ENCODE data around the gene NFIX.

NFIX gene

DNA sequence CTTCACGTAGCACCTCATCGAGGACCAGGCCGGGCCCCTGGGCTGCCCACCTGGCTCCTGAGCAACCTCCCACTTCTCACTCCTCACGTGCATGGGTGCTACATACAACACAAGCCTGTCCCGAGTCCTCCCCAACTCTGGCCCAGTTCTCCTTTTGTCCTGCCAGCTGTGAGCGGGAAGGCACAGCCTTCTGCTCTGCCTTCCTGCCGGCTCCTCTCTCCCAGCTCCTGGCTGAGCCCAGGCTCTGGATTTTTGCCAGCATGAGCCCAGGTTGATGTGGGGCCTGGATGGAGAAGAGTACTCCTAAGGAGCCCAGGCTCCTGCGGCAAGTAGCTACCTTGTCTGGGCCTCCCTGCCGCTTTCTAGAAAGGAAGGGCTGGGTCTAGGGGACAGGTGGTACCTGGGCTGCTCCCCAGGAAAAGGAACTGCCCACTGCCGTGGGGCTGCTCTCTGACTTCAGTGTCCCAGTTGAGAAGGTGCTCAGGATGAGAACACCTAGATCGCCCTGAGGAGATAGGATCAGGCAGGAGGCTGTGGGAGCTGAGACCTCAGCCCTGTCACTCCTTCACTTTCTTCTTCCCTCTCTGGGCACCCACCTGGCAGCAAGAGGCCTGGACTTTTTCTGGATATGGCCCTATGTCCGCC, 83.7 kb downstream of the NFIX start:
- DNase-seq: peak in 1 of 2 experiments; percentile 38

DNA sequence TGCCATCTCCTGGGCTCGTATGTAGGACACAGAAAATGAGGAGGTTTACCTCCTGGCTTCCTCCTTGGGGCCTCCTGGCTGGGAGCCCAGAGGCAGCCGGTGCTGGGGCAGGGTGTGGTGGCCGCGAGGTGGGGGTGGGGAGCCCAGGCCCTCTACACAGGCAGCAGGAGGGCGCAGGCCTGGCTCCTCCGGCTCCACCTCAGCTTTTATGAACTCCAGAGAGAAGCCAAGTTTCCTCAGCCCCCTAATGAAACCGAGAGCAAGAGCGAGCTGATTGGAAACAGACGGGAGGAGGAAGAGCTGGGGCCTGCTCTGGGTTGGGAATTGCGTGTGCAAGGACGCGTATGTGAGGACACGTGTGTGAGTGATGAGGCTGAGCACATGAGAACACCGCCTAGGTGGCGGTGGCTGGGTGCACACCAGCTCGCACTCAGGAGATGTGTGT, 84.3 kb downstream of the NFIX start:
- no peak for DNase-seq

DNA sequence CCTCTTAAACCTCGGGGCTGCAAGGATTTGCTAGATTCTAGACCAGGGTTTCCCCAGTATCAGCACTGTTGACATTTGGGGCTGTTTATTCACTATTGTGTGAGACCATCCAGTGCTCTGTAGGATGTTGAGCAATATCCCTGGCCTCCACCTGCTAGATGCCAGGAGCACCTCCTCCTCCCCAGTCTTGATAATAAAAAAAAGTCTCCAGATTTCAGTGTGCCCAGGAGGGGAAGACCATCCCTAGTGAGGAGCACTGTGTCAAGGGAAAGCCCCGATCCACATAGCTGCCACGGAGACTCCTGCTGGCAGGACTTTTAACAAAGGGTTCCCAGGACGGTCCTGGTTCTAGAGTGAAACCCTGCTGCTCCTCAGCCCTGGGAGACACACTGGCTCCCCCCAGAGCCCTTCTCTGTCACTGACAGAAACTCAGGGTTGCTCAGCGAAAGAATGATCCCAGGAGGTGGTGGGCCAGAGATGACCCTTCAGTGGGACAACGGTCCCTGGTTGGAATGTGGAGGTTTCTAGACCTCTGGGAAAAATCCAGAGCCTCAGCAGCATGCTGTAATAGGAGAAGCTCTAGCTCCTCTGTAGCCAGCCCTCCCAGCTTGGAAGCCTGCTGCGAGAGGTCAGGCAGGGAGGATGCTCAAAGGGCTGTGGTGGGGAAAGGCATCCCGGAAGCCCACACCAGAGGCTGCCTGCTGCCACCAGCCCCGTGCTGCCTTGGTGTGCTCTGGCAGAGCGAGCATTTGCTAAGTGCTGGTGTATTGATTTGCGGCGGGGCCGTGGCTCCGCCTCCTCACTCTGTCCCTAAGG, 87.1 kb downstream of the NFIX start:
- peak; percentile 47 to 64 for DNase-seq

DNA sequence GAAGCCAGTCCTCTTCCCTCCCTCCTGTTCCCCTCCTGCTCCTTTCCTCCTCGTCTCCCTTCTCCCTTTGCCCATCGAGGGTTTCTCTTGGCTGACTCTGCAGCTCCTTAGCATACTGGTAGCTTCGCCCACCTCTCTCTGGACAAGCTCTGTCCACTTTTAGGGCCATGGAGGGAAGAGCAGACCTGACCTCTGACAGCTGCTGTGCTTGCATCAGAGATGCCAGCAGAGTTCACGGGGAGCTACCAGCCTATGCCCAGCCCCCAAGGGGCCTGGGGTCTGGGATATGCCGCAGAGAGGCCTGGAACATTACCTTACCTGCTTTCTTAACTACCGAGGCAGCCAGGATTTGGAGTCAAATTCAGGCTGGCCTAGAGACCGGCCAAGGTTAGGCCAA, 87.7 kb downstream of the NFIX start:
- no peak for DNase-seq

DNA sequence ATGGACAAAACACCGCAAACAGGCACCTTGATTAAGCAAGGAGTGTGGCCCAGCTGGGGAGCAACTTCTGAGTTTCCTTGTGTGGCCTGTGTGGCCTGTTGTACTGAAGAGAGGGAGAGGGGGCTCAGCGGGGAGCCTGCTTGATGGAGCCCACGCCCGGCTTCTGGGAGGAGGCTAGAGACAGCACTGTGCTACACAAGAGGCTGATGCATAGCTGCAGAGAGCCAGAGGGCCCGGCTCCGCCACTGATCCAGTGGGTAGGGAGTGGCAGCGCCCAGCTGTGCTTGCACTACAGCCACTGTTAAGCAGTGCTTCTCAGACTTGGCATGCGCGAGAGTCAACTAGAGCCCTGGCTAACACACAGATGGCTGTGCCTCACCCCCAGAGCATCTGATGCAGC, 88.4 kb downstream of the NFIX start:
- no peak for DNase-seq

DNA sequence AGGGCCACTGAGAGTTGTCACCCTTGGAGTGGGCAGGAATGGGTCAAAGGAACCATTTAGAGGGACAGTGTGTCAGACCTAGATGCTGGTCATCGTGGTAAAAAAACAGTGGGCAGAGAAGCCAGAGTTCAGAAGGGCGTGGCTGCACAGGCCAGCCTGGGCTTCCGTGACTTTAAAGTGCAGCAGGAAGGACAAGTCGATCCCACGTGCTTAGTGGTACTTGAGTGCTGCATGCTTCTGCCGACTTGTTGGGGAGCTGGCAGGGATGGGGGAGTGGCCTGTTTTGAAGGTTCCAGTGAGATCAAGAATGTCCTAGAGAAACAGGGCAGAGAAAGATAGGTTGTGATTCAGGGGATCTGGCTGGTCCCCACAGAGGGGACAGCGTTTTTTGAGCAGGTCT, 90.4 kb downstream of the NFIX start:
- DNase-seq: no peak

DNA sequence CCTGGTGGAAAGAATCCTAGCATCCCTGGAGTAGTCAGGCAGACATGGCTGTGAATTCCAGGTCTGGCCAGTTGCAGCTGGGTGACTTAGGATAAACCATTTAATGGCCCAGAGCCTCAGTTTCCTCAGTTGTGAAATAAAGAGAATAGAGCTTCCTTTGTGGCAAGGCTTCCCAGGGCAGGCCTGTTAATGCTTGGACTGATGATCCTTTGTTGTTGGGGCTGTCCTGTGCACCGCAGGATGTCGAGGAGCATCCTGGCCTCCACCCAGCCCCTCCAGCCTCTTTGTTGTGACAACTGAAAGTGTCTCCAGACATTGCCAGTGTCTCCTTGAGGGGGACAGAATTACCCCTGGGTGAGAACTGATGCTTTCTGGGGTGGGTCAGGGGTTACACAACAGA, 91.1 kb downstream of the NFIX start:
- no peak for DNase-seq

DNA sequence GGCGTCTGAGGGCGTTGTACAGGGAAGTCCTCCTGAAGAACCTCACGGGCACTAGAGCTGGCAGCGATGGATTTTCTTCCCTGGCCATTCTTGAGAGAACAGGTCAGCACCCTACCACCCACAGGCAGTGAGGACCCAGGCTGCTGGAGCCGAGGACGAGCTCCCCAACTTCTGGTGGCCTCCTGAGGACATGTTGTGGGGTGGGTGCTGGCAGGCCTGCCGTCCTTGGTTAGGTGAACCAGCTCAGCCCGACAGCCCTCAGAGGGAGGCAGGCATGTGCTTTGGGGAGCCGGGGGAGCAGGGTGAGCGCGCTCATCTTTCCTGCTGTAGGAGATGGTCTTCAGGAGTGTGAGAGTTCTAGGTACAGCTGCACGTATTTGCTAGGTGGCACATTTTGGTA, 92.0 kb downstream of the NFIX start:
- DNase-seq: no peak

DNA sequence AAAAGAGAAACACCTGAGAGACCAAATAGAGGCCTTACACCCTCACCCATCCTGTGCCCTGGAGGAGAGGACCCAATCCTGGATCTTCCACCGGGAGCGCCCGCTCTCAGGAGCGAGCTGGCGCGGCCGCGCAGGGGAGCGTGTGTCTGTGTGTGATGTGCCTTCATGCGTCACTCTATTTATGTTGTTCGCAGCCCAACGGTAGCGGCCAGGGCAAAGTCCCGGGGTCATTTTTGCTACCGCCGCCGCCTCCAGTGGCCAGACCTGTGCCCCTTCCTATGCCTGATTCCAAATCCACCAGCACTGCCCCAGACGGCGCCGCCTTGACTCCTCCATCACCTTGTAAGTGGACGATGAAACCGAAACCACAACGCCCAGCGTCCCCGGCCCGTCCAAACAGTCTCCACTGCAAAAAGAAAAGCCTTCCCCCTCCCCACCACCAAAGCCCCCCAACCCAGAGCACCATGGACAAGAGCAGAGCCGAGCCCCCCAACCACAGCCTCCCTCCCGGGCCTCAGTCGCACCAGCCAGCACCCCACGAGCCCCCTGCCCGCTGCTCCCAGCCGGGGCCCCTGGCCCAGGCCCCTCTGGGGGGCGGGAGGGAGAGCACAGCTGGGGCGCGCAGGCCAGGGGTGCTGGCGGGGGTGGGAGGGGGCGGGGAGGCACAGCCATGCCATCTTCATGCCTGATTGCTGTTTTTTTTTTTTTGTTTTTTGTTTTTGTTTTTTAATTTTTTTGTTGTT, 92.7 kb downstream of the NFIX start:
- no peak for DNase-seq

DNA sequence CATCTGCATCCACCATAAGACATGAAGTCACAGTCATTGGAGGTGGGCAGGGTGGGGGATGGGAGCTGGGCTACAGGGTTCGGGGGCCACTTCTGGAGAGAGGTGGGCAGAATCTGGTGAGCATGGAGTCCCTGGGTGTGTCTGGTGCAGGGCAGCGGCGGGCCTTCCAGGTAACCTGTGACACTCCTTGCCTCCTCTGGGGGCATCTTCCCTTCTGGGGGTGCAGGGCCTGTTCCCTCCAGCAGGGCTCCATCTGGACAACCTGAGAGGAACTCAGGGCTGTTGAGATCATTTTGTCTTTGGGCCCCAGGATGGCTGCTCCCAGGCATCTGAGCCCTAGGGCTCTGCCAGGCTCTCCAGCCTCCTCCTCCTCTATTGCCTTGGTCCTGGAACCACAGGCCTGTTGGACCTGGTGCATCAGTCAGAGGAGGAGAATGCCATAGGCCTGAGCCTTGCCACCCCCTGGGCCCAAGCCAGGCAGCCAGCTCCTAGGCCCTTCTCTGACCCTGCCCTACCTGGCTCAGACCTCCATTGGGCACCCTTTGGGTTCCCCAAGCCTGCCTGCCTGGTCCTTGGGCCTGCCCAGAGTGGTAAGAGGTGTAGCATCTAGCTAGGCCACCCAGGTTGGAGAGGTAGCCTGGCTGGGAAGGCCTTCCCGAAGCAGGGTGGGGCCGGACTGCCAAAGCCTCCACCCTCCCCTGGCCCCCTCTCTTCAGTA, 94.0 kb downstream of the NFIX start:
- DNase-seq: no peak

DNA sequence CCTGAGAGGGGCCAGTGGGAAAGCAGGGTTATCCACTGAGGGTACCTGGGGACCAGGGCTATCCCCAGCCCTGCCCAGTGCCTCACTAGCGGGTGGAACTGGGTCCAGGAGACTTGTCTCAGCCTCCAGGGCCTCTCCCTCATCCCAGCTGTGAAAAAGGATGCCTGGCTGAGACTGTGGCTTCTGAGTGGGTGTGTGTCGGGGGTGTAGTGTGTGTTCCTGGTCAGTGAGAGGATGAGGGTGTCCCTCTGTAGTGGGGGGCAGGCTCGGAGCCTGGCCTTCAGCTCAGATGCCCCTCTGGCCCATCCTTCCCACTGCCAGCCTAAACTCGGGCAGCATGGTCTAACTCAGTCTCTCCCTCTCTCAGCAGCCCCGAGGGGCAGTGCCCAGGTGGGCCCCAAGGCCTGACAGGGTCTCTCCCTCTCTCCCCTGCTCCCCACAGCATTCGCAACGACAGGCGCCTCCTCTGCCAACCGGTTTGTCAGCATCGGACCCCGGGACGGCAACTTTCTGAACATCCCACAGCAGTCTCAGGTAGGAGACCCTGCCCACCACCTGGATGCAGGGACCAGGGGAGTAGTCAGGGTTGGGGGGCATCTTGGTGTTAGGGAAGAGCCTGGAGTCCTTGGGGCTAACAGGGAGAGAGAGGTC, 94.7 kb downstream of the NFIX start:
- no peak for DNase-seq

DNA sequence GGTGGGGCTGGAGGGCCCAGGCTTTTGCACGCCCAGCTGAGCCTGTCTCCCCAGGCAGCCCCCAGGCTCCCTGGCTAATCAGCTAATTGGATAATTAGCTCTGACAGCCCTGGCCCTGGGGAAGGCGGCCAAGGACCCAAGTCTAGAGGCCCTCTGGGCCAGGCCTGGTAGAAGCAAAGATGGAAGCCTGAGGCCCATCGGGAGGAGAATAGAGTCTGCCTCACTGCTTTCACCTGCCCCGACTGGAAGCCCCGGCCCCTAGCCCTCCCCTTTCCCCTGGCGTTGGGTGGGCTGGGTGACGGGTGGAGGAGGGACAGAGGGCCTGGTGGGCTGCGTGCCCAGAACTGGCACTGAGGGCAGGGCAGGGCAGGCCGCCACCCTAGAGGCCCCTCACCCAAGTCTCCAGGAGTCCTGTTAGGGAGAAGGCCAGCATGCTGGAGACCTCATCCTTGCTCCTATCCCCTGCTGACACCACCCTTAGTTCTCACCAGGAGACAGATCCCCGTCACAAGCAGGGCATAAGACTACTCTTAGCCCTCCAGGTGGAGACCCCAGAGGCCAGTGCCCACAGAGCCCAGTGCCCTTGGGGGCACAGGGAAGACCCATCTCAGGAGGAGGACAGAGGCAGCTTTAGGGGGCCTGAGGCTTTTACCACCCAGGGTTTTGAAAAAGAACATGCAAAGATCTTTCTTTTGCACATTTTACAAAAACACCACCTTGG, 95.4 kb downstream of the NFIX start:
- no peak for DNase-seq

DNA sequence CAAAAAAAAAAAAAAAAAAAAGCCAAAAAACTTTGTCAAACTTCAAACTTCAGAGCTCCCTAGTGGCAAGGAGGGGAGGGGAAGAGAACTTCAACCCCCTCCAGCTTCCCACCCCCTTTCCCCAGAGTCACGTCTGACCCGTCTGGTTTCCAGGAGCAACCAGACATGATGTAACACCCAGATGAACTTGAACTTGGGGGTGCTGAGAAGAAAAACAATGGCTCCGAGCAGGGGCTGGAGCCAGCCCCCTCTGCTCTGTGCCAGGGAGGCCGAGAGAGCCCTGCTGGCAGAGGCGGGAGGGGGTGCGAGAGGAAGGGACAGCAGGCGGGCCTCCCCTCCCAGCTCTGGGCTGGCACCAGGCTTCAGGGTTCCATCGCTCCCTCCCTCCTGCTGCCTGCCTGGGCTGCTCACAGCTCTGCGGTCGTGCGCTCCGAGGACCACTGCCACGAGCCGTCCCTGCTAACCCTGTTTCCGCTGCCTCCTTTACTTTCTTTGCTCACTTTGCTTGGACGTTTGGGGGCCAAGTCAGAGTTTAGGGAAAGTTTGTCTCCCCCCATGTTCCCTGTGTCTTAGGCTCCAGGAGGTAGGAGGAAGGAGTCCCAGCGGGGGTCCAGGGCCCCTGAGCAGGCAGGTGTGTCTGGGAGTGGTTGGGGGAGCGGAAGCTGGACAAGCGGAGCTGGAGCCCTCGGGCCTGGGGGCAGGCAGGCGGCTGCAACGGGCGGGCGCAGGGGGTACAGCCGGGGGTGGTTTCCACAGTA, 96.3 kb downstream of the NFIX start:
- no peak for DNase-seq

DNA sequence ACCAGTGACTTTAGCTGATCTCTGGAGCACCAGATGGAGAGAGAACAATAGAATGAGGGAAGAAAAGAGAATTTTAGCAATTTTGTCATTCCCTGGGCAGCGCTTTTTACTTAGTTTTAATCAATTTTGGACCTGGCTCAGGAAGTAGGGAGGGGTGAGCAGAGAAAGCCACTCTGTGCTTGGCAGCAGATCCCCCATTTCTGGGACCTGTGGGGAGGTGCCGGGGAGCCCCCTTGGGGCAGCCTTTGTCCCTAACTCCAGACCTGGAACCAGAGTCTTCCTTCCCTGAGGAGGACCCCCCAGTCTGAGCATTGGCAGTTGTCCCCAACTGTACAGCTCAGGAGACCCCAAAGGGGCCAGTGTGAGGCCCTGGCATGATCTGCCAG, 96.9 kb downstream of the NFIX start:
- DNase-seq: no peak

DNA sequence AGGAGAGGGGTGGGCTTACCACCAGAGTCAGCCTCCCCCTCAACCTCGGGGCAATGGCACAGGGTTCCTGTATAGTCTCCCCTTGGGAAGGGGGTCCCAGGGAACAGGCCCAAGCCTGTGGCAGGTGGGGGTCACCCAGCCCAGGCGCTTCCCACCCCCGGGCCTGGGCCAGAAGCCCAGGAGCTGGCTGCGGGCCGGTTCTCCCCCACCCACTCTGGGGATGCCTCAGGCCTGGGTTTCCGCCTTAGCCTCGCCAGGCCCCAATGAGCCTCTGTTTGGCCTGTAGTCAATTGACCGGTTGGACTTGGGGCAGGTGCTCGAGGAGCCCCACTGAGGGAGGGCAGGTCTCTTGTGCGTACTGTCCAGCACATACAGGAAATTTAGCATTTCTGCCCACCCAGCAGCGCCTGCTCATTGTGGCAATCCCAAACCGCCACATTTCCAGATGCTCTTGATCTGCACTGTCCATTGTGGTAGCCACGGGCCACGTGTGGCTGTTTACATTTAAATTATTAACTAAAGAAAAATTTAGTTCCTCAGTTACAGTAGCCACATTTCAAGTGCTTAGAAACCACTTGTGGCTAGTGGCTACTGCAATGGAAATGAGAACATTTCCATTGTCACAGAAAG, 97.4 kb downstream of the NFIX start:
- DNase-seq: no peak

DNA sequence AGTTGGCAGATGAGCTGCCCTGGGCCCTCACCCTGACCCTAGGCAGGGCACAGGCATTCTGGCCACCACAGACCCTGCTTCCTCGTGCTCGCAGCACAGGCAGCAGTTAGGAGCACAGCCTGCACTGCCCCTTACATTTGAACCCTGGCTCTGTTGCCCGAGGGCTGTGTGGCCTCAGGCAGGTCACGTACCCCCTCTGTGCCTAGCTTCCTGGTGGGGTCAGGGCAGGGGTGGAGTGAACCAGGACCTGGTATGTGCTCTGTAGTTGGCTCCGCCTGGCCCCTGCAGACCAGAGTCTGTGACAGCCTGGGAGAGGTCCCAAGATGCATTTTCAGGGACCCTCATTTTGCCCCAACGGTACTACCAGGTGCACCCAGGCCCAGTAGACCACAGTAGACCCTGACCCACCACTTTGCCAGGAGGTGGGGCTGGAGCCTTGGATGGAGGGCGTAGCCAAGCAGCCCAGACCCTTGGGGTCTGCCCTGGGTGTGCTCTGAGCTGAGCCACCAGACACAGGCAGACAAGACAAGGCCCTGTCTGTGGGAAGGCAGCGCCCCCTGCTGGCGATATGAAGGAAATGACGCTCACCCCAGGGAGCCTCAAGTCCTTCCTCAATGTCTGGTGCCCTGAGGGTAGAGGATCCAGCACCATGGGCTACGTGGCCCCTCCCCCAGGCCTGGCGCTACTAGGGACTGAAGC, 98.3 kb downstream of the NFIX start:
- peak; percentile 68 to 74 for DNase-seq

DNA sequence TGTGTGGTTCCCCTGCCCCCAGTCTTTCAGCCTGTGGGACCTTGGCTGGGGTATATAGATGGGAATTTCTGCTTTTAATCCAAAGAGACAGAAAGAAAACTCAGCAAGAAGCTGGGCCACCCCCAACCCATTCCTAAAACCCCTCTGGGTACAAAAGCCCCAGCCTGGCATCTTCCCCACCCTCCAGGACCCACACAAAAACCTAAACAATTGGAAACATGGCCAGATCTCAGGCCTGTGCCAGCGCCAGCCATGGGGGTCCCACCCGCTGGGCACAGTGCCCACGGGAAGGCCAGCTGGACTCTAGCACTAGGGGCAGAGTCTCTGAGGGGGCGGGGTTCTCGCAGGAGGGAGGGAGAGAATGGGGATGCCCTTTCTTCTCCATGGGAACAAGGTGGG, 98.8 kb downstream of the NFIX start:
- DNase-seq: no peak

DNA sequence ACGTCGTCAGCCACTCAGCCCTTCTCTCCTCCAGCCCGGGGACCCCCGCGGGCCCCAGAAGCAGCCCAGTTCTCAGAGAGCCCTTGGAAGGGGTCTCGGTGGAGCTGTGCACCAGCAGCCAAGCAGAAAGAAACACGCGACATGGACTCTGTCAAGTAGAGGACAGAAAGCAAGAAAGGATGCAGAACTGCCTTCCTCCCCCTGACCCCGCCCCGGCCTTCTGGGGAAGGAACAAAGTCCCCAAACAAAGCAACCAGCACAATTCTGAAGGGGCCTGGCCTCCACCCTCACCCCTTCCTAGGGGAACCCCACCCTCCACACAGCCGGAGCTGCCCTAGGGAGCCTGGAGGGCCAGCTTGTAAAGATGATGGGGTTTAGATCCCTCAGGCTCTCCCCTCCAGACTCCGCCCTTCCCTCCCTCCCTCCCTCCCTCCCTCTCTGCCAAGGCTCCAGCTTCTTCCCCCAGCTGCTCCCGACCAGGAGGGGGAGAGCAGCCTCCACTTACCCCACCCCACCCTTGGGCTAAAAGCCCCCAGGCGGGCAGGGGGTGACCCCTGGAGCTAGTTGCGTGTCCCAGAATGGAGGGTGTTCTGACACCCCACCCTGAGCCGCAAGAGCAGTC, 99.6 kb downstream of the NFIX start:
- peak in 1 of 2 experiments; percentile 22 for DNase-seq

DNA sequence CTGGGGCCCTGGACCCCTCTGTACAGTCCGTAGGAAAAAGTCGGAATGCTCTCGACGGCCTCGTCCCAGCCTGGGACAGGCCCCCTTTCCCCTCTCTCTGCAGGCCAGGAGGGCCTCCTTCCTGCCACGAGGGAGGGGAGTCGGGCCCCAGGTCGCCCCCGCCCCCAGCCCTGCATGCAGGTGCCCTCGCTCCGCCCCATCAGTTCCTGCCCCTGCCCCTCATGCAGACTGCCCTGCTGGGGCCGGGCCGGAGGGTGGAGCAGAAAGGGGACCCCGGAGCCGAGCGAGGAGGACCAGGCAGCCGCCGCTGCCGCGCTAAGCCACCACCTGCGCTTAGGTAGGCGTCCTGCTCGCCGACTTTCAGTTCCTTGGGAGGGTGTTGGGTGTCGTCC, 100.1 kb downstream of the NFIX start:
- no peak for DNase-seq
